DOHH2 (cell line): ENCODE results near the gene ABCC12.

ENCODE experiments used
- CTCF ChIP-seq: fragments of 200-600 bp; sonication (generic); IDR thresholded peaks from one replicate; pipeline ENCODE4 v1.5.1; 2014; ENCODE audit warnings: antibody characterized with exemption, mild to moderate bottlenecking, low read depth, low read length; ENCODE audit not compliant: poor library complexity, severe bottlenecking
- EZH2phosphoT487 ChIP-seq: fragments of 200-600 bp; sonication (generic); IDR thresholded peaks from 2 replicates; pipeline ENCODE4 v1.6.1; 2017; ENCODE audit warnings: borderline replicate concordance, mild to moderate bottlenecking, antibody characterized with exemption, low read length, moderate library complexity, mixed read lengths

GRCh38 chr16:48165961-48166578 lies 10.3 kb upstream of the ABCC12 start:
- TF ChIP-seq CTCF (no peak), EZH2phosphoT487 (no peak)
